Esophagus squamous epithelium (tissue), 4 donors: ENCODE measurements around the gene PGBD4.

ENCODE experiments used
- POLR2A ChIP-seq, 4 donors: fragments of 450-650 bp; IDR thresholded peaks; one replicate each; pipeline ENCODE4 v1.6.1; 2017; ENCODE audit warnings: antibody characterized with exemption in 4 of 4, mild to moderate bottlenecking in 4 of 4, moderate library complexity in 3 of 4
- TF ChIP-seq, protein P1 (sequence below), 6 experiments: fragments of 450-650 bp in 4 of 6; fragments of 200-600 bp in 2 of 6; sonication (generic) in 2 of 6; IDR thresholded peaks; one replicate each; pipeline ENCODE4 v1.5.1; 2016 to 2019; ENCODE audit warnings: antibody characterized with exemption in 6 of 6, mild to moderate bottlenecking in 4 of 6, moderate library complexity in 4 of 6

DNA sequence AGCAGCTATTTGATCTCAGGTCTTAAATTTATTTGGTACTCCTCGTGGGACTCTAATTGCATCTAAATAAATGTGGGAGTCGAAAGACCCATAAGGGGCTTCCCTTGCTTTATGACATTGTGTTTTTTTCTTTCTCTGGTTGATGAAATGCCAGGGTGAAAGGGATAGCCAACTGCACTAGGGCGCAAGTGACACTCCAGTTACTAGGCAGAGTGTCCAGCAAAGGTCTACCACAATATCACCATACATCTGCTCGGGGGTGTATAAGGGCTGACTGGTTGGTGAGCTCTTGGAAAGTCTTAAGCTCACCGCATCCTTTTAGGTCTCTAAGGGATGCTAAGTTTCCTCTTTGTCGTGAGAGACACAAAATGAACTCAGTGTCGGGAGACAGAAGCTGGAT, 54.0 kb downstream of the PGBD4 start:
- TF ChIP-seq, protein P1, sequence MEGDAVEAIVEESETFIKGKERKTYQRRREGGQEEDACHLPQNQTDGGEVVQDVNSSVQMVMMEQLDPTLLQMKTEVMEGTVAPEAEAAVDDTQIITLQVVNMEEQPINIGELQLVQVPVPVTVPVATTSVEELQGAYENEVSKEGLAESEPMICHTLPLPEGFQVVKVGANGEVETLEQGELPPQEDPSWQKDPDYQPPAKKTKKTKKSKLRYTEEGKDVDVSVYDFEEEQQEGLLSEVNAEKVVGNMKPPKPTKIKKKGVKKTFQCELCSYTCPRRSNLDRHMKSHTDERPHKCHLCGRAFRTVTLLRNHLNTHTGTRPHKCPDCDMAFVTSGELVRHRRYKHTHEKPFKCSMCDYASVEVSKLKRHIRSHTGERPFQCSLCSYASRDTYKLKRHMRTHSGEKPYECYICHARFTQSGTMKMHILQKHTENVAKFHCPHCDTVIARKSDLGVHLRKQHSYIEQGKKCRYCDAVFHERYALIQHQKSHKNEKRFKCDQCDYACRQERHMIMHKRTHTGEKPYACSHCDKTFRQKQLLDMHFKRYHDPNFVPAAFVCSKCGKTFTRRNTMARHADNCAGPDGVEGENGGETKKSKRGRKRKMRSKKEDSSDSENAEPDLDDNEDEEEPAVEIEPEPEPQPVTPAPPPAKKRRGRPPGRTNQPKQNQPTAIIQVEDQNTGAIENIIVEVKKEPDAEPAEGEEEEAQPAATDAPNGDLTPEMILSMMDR (IDR thresholded peaks at IDR 0.05), result no peak
- TF ChIP-seq POLR2A (IDR thresholded peaks at IDR 0.05), result no peak
